Sigmoid colon (tissue), 7 donors: ENCODE measurements around the gene CC2D2B. TPM values are rescaled to one million over a fixed set of nuclear protein-coding genes. Genes with fewer than 3 reads are reported as not detected.

Source experiments
- DNase-seq: peaks from one replicate; pipeline ENCODE4 v3.0.0-alpha.2; 2019
- H3K27ac ChIP-seq, 4 donors: fragments of 200-600 bp; sonication (generic); one replicate each; pipeline ENCODE4 v1.5.1; 2016 to 2019; ENCODE audit warnings: mild to moderate bottlenecking in 1 of 4
- H3K27me3 ChIP-seq, 3 donors: fragments of 200-600 bp; sonication (generic); one replicate each; pipeline ENCODE4 v1.5.1; 2019; ENCODE audit warnings: mild to moderate bottlenecking in 1 of 3
- H3K36me3 ChIP-seq, 4 donors: fragments of 200-600 bp; sonication (generic); one replicate each; pipeline ENCODE4 v1.5.1; 2016 to 2019
- H3K4me1 ChIP-seq, 4 donors: fragments of 200-600 bp; sonication (generic); one replicate each; pipeline ENCODE4 v1.5.1; 2017 to 2019
- H3K4me3 ChIP-seq, 4 donors: fragments of 200-600 bp; sonication (generic); one replicate each; pipeline ENCODE4 v1.5.1; 2017 to 2019; ENCODE audit warnings: mild to moderate bottlenecking in 2 of 4, moderate library complexity in 1 of 4
- H3K9me3 ChIP-seq, 4 donors: fragments of 200-600 bp in 3 of 4; sonication (generic) in 3 of 4; one replicate each; pipeline versions ENCODE4 v1.5.1 to v1.6.1; 2013 to 2019
- CTCF ChIP-seq, 4 experiments: fragments of 450-650 bp in 3 of 4; fragments of 200-600 bp in 1 of 4; IDR thresholded peaks; one replicate each; pipeline ENCODE4 v1.5.1; 2016 to 2019; ENCODE audit warnings: antibody characterized with exemption in 4 of 4, mild to moderate bottlenecking in 3 of 4, moderate library complexity in 2 of 4
- EP300 ChIP-seq, 4 donors: sonication (generic); formaldehyde crosslinking; IDR thresholded peaks; one replicate each; pipeline ENCODE4 v1.6.1; 2017; ENCODE audit warnings: antibody characterized with exemption in 4 of 4
- POLR2A ChIP-seq, 2 donors: fragments of 450-650 bp; IDR thresholded peaks; one replicate each; pipeline ENCODE4 v1.6.1; 2016; ENCODE audit warnings: antibody characterized with exemption in 2 of 2, mild to moderate bottlenecking in 2 of 2, moderate library complexity in 2 of 2
- POLR2AphosphoS5 ChIP-seq, 4 donors: sonication (generic); formaldehyde crosslinking; IDR thresholded peaks; one replicate each; pipeline ENCODE4 v1.6.1; 2017; ENCODE audit warnings: antibody characterized with exemption in 4 of 4
- WGBS, 2 donors: extraction: QIAGEN DNeasy Blood & Tissue Kit; methylation state at CpG; one replicate each; pipeline ENCODE4 v1.1.7; 2013; 5-methylcytosine and 5-hydroxymethylcytosine counted together
- intact Hi-C: fragments of 100-400 bp; cut with DNase I; formaldehyde crosslinking; loops from one replicate; pipeline ENCODE4 v1.15.1; 2023
- polyA plus RNA-seq, 3 donors: library from polyadenylated mRNA; stranded (reverse); fragments of 200-250 nt; gene quantifications; one replicate each; pipeline ENCODE4 v1.2.3, GENCODE V29; 2013
- total RNA-seq, 4 donors: library from RNA; depleted of rRNA; stranded (reverse); fragments of >200 nt; gene quantifications; one replicate each; pipeline ENCODE4 v1.1.0, GENCODE V29; 2016
- donor health status: healthy with polysubstance abuse.
- donor health status: Bipolar disorder and iron deficiency.
- donor health status: healthy.

The CC2D2B gene
- total and polyA plus RNA-seq, 7 donors, result 0.29 to 7.8 (median 4.3) TPM; not detected in 2

GRCh38 chr10:96021332-96021731 lies 113.6 kb downstream of the CC2D2B start:
- Histone ChIP-seq H3K4me3 (no peak overlapping the region), H3K9me3 (no peaks in the 10 kb centered on the region), H3K4me1 (peaks cover 0 to 27% (median 16%) of the 10 kb centered on the region in 4 donors), H3K36me3 (no peaks in the 10 kb centered on the region), H3K27ac (no peak overlapping the region), H3K27me3 (no peaks in the 10 kb centered on the region)
- WGBS, 2 donors, result 85 to 90% methylated on average over 1 of the region's 1 CpG
- DNase-seq, result no peak
- intact Hi-C loops, result no loop called here
- TF ChIP-seq POLR2A (IDR thresholded peaks at IDR 0.05) (no peak), EP300 (IDR thresholded peaks at IDR 0.05) (no peak)

GRCh38 chr10:96022739-96023138 lies 115.0 kb downstream of the CC2D2B start:
- WGBS, 2 donors, result 93 to 98% methylated on average over 2 of the region's 2 CpGs
- no peaks in the 10 kb centered on the region for H3K9me3 ChIP-seq
- no peak overlapping the region for H3K4me3 ChIP-seq
- H3K27me3 ChIP-seq, result no peaks in the 10 kb centered on the region
- DNase-seq, result no peak
- peak overlapping the region in 3 of 4 donors; percentile 23 to 43 (median 39) for H3K27ac ChIP-seq
- peaks cover 0 to 18% (median 9%) of the 10 kb centered on the region in 4 donors for H3K4me1 ChIP-seq
- no peak for TF ChIP-seq POLR2A (IDR thresholded peaks at IDR 0.05)
- no peak for TF ChIP-seq EP300 (IDR thresholded peaks at IDR 0.05)
- no peak for TF ChIP-seq POLR2AphosphoS5 (IDR thresholded peaks at IDR 0.05)
- intact Hi-C loops, result no loop called here
- no peaks in the 10 kb centered on the region for H3K36me3 ChIP-seq

- TF ChIP-seq POLR2AphosphoS5 (IDR thresholded peaks at IDR 0.05), result peak in 1 of 4 donors; percentile 12
- no peak for TF ChIP-seq POLR2A (IDR thresholded peaks at IDR 0.05)
- no peaks in the 10 kb centered on the region for H3K9me3 ChIP-seq
- peaks cover 0 to 18% (median 9%) of the 10 kb centered on the region in 4 donors for H3K4me1 ChIP-seq
- no peak for DNase-seq
- no peaks in the 10 kb centered on the region for H3K36me3 ChIP-seq
- H3K27ac ChIP-seq, result peak overlapping the region in 3 of 4 donors; percentile 23 to 43 (median 39)
- no peaks in the 10 kb centered on the region for H3K27me3 ChIP-seq
- H3K4me3 ChIP-seq, result no peak overlapping the region
- intact Hi-C loops, result no loop called here
These were observed 115.4 kb downstream of the CC2D2B start for GRCh38 chr10:96023168-96023567.

- intact Hi-C loops, result no loop called here
- no peaks in the 10 kb centered on the region for H3K27me3 ChIP-seq
- 90 to 92% methylated on average over 3 of the region's 3 CpGs for WGBS, 2 donors
These were observed 117.8 kb downstream of the CC2D2B start for GRCh38 chr10:96025566-96025965.

GRCh38 chr10:96034625-96035024 lies 126.8 kb downstream of the CC2D2B start:
- TF ChIP-seq POLR2AphosphoS5 (IDR thresholded peaks at IDR 0.05) (no peak), EP300 (IDR thresholded peaks at IDR 0.05) (no peak), POLR2A (IDR thresholded peaks at IDR 0.05) (no peak), CTCF (IDR thresholded peaks at IDR 0.05) (no peak)
- no peaks in the 10 kb centered on the region for H3K27me3 ChIP-seq
- DNase-seq, result no peak
- no peak overlapping the region for H3K27ac ChIP-seq
- 98 to 100% methylated on average over 1 of the region's 1 CpG for WGBS, 2 donors
- H3K4me3 ChIP-seq, result no peak overlapping the region
- intact Hi-C loops, result no loop called here
- no peaks in the 10 kb centered on the region for H3K4me1 ChIP-seq
- no peaks in the 10 kb centered on the region for H3K9me3 ChIP-seq
- H3K36me3 ChIP-seq, result no peaks in the 10 kb centered on the region

More at GRCh38 chr10:96025566-96025965, 117.8 kb downstream of the CC2D2B start:
- Histone ChIP-seq H3K9me3 (no peaks in the 10 kb centered on the region), H3K27ac (no peak overlapping the region), H3K4me3 (no peak overlapping the region), H3K36me3 (no peaks in the 10 kb centered on the region), H3K4me1 (peaks cover 0 to 18% (median 9%) of the 10 kb centered on the region in 4 donors)
- TF ChIP-seq EP300 (IDR thresholded peaks at IDR 0.05) (no peak), CTCF (IDR thresholded peaks at IDR 0.05) (no peak), POLR2A (IDR thresholded peaks at IDR 0.05) (no peak), POLR2AphosphoS5 (IDR thresholded peaks at IDR 0.05) (no peak)
- DNase-seq, result no peak

- Histone ChIP-seq H3K4me1 (peaks cover 0 to 6% (median 0%) of the 10 kb centered on the region in 4 donors), H3K4me3 (no peak overlapping the region), H3K27ac (no peak overlapping the region), H3K36me3 (no peaks in the 10 kb centered on the region), H3K27me3 (no peaks in the 10 kb centered on the region), H3K9me3 (no peaks in the 10 kb centered on the region)
- no peak for TF ChIP-seq EP300 (IDR thresholded peaks at IDR 0.05)
- no peak for TF ChIP-seq POLR2AphosphoS5 (IDR thresholded peaks at IDR 0.05)
- TF ChIP-seq POLR2A (IDR thresholded peaks at IDR 0.05), result no peak
- TF ChIP-seq CTCF (IDR thresholded peaks at IDR 0.05), result no peak
- 90% methylated on average over 4 of the region's 4 CpGs for WGBS, 2 donors
- intact Hi-C loops, result no loop called here
- DNase-seq, result no peak
These were observed 131.0 kb downstream of the CC2D2B start for GRCh38 chr10:96038476-96039387.
